Hepatocyte (in vitro differentiated cells): ENCODE measurements around the gene AP3D1.

Experiments
- CTCF ChIP-seq: fragments of 200-600 bp; sonication (generic); IDR thresholded peaks from 2 replicates; pipeline ENCODE4 v1.5.1; 2016; ENCODE audit warnings: antibody characterized with exemption, mild to moderate bottlenecking; ENCODE audit not compliant: poor library complexity
- EZH2 ChIP-seq: fragments of 200-600 bp; sonication (generic); IDR thresholded peaks from 2 replicates; pipeline ENCODE4 v1.6.1; 2016; ENCODE audit warnings: antibody characterized with exemption, mild to moderate bottlenecking, borderline replicate concordance
- EZH2phosphoT487 ChIP-seq: fragments of 200-600 bp; sonication (generic); IDR thresholded peaks from one replicate; pipeline ENCODE4 v1.6.1; 2018; ENCODE audit warnings: antibody characterized with exemption, mild to moderate bottlenecking, low read depth, moderate library complexity; ENCODE audit not compliant: unreplicated experiment, severe bottlenecking

- TF ChIP-seq EZH2 = no peak
- no peak for TF ChIP-seq CTCF
- TF ChIP-seq EZH2phosphoT487 = no peak
Observed at GRCh38 chr19:2119921-2120785, 31.2 kb downstream of the AP3D1 start.
